ENCODE results near the gene FBXO3. TPM values are rescaled to one million over a fixed set of nuclear protein-coding genes. Genes with fewer than 3 reads are reported as not detected.

Gene FBXO3
- total RNA-seq, 2 donors from 2014 or later = 12.8 to 15.0 TPM

DNA sequence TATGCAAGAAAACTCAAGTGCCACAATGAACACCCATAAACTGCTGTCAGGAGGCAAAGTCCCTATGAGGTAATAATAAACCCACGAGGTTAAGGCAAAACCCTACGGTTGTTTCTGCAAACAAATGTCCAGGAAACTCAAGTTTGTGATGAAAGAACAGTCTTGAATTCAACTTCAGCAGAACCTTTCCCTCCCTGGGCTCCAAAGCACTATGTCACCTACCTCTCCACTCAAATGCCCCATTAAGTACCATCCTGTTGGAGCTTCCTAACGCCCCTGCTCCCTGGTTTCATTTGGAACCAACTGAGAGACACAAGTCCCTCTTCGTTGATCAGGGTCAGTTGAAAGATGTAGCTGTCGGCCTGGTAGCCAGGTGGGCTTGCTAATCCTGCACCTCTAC lies 71.1 kb downstream of the FBXO3 start:
- Histone ChIP-seq H3K4me3 (ENCODE audit: low read length) (no peak overlapping the region), H3K4me1 (ENCODE audit: control insufficient read depth, insufficient read depth, low read length) (peaks cover 18% of the 10 kb centered on the region), H3K9ac (ENCODE audit: extremely low read depth, low read length, poor library complexity, severe bottlenecking) (no peak overlapping the region), H3K36me3 (ENCODE audit: control insufficient read depth, insufficient read depth, low read length) (peaks cover 4% of the 10 kb centered on the region), H3K27me3 (ENCODE audit: control insufficient read depth, insufficient read depth, low read length, poor library complexity, severe bottlenecking) (peaks cover 7% of the 10 kb centered on the region), H3K27ac (ENCODE audit: low read depth, low read length) (no peak overlapping the region), H3K9me3 (ENCODE audit: control insufficient read depth, low read length) (no peaks in the 10 kb centered on the region)
- H3K4me1 Mint-ChIP-seq = peaks cover 45% of the 10 kb centered on the region
- TF ChIP-seq, protein P1, sequence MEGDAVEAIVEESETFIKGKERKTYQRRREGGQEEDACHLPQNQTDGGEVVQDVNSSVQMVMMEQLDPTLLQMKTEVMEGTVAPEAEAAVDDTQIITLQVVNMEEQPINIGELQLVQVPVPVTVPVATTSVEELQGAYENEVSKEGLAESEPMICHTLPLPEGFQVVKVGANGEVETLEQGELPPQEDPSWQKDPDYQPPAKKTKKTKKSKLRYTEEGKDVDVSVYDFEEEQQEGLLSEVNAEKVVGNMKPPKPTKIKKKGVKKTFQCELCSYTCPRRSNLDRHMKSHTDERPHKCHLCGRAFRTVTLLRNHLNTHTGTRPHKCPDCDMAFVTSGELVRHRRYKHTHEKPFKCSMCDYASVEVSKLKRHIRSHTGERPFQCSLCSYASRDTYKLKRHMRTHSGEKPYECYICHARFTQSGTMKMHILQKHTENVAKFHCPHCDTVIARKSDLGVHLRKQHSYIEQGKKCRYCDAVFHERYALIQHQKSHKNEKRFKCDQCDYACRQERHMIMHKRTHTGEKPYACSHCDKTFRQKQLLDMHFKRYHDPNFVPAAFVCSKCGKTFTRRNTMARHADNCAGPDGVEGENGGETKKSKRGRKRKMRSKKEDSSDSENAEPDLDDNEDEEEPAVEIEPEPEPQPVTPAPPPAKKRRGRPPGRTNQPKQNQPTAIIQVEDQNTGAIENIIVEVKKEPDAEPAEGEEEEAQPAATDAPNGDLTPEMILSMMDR (conservative IDR thresholded peaks at IDR 0.05) = no peak
- WGBS, 2 experiments (ENCODE audit: insufficient coverage in 1 of 2, insufficient read length in 1 of 2) = 89 to 93% methylated on average over 2 to 4 of the region's 5 CpGs
- DNase-seq = no peak
- no peaks in the 10 kb centered on the region for H3K9me3 Mint-ChIP-seq
- H3K27me3 Mint-ChIP-seq (ENCODE audit: insufficient read depth) = peaks cover 5% of the 10 kb centered on the region
- H3K4me3 Mint-ChIP-seq = no peak overlapping the region
- H3K27ac Mint-ChIP-seq = no peak overlapping the region
- H3K36me3 Mint-ChIP-seq (ENCODE audit: low read depth) = no peaks in the 10 kb centered on the region

GRCh38 chr11:33701302-33702230 lies 72.8 kb downstream of the FBXO3 start:
- Histone ChIP-seq H3K9me3 (ENCODE audit: control insufficient read depth, low read length) (no peaks in the 10 kb centered on the region), H3K4me1 (ENCODE audit: control insufficient read depth, insufficient read depth, low read length) (peaks cover 18% of the 10 kb centered on the region), H3K36me3 (ENCODE audit: control insufficient read depth, insufficient read depth, low read length) (peaks cover 4% of the 10 kb centered on the region), H3K27ac (ENCODE audit: low read depth, low read length) (peak overlapping the region; percentile 76), H3K9ac (ENCODE audit: extremely low read depth, low read length, poor library complexity, severe bottlenecking) (no peak overlapping the region), H3K4me3 (ENCODE audit: low read length) (peak overlapping the region; percentile 68), H3K27me3 (ENCODE audit: control insufficient read depth, insufficient read depth, low read length, poor library complexity, severe bottlenecking) (peaks cover 7% of the 10 kb centered on the region)
- no peaks in the 10 kb centered on the region for H3K36me3 Mint-ChIP-seq (ENCODE audit: low read depth)
- TF ChIP-seq, protein P1 (conservative IDR thresholded peaks at IDR 0.05) = no peak
- WGBS, 2 experiments (ENCODE audit: insufficient coverage in 1 of 2, insufficient read length in 1 of 2) = 59 to 78% methylated on average over 4 to 7 of the region's 7 CpGs
- no peak for DNase-seq
- H3K9me3 Mint-ChIP-seq = no peaks in the 10 kb centered on the region
- H3K27ac Mint-ChIP-seq = peak overlapping the region; percentile 87
- peaks cover 58% of the 10 kb centered on the region for H3K4me1 Mint-ChIP-seq
- peaks cover 5% of the 10 kb centered on the region for H3K27me3 Mint-ChIP-seq (ENCODE audit: insufficient read depth)
- peak overlapping the region; percentile 66 for H3K4me3 Mint-ChIP-seq

- no peak within 1 kb of the TSS for H3K9ac ChIP-seq (ENCODE audit: extremely low read depth, low read length, poor library complexity, severe bottlenecking)
Measured at GRCh38 chr11:33700502-33701271, 73.6 kb downstream of the FBXO3 start, which contains the start of gene C11orf91. Gene C11orf91, minus strand, starts transcription at chr11:33700826. Its CDS starts 86 bp downstream, at chr11:33700740.

More at GRCh38 chr11:33700502-33701271, 73.6 kb downstream of the FBXO3 start, which contains the start of gene C11orf91:
- Histone ChIP-seq H3K9me3 (ENCODE audit: control insufficient read depth, low read length) (no peaks in the 10 kb centered on the region), H3K4me3 (ENCODE audit: low read length) (peak within 1 kb of the TSS; percentile 76), H3K36me3 (ENCODE audit: control insufficient read depth, insufficient read depth, low read length) (peaks cover 4% of the 10 kb centered on the region), H3K27me3 (ENCODE audit: control insufficient read depth, insufficient read depth, low read length, poor library complexity, severe bottlenecking) (peaks cover 7% of the 10 kb centered on the region), H3K27ac (ENCODE audit: low read depth, low read length) (peak within 1 kb of the TSS; percentile 76), H3K4me1 (ENCODE audit: control insufficient read depth, insufficient read depth, low read length) (peaks cover 21% of the 10 kb centered on the region)
- WGBS, 2 experiments (ENCODE audit: insufficient coverage in 1 of 2, insufficient read length in 1 of 2) = 0 to 2% methylated on average over 24 to 72 of the region's 72 CpGs
- Mint-ChIP-seq H3K4me3 (peak within 1 kb of the TSS; percentile 66), H3K36me3 (ENCODE audit: low read depth) (no peaks in the 10 kb centered on the region), H3K27me3 (ENCODE audit: insufficient read depth) (peaks cover 5% of the 10 kb centered on the region), H3K4me1 (peaks cover 66% of the 10 kb centered on the region), H3K27ac (peak within 1 kb of the TSS; percentile 87), H3K9me3 (no peaks in the 10 kb centered on the region)
- TF ChIP-seq, protein P1 (conservative IDR thresholded peaks at IDR 0.05) = no peak
- DNase-seq = peak; percentile 99

Data from endodermal cell (in vitro differentiated cells).